ENCODE measurements around the gene EIF4G2. TPM values are rescaled to one million over a fixed set of nuclear protein-coding genes. Genes with fewer than 3 reads are reported as not detected.
A peak's percentile ranks its signal among the peaks of the same experiment; 100 is the strongest.

The EIF4G2 gene
- total RNA-seq, 1 donor from 2014 or later: 739 TPM

GRCh38 chr11:10818594-10818993 lies 9.9 kb upstream of the EIF4G2 start:
- no peak for ATAC-seq
- intact Hi-C loops (cut with micrococcal nuclease): no loop called here
- no peak for DNase-seq

DNA sequence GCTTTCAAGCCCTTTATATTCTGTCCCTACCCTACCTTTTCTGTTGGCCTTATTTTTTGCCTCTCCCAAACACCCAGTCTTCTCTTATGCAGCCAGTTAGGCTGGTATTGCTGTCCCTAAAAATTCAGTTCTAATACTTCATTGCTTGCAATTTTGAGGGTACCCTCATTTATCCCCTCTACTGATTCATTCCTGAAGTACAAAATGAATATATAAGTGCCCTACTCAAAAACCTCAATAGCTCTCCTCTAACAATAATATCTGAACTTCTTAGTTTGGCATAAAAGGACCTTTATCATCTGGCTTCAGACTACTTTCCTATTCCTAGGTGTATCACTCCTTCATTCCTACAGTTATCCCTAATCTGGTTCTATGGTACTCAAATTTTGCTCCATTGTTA lies 5.2 kb upstream of the EIF4G2 start:
- ATAC-seq (no peak), DNase-seq (no peak)
- intact Hi-C loops (cut with micrococcal nuclease): loop anchor here (5.0 kb wide), 1 partner anchor 98 kb away; no protein-coding TSS in a partner anchor

- no peak for DNase-seq
- intact Hi-C loops (cut with micrococcal nuclease): loop anchor here (5.0 kb wide), 1 partner anchor 103 kb away; no protein-coding TSS in a partner anchor
- ATAC-seq: peak; percentile 33
These were observed 841 bp upstream of the EIF4G2 start for GRCh38 chr11:10809373-10810160.

- intact Hi-C loops (cut with micrococcal nuclease): no loop called here
- no peak for ATAC-seq
- no peak for DNase-seq
These were observed 532 bp downstream of the EIF4G2 start for GRCh38 chr11:10808235-10808552.

DNA sequence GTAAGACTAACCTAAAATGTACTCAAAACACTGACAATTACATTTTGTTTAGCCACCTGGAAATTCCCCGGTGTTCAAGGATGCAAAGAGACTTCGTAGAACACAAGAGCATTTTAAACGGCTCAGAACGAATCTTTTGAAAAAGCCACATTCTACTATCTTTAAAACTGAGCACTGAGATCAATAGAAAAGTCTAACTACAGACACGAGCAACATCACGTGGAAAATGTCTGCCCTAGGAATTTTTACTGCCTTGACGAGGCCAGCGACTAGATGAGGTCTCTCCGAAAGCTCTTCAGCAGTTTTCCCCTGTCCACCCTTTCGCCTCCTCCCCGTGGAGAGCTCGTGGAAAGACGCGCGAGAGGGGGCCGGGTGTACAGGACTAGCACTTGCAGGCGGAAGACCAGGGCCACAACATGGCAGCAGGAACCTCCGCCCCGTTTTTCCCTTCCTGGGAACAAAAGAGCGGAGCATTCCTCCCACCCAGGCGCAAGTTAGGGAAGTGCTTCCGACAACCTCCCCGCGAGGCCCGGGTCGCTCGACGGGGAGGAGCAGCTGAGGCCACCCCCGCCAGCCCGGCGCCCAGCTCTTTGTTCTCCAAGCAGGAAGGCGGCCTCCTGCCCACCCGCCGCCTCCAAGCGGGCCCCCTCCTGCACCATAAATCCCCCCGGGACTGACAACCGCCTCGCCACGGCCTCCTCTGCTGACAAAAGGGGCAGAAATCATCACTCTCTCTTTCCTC lies 1.1 kb downstream of the EIF4G2 start:
- ATAC-seq (peak; percentile 43), DNase-seq (peak; percentile 79)
- intact Hi-C loops (cut with micrococcal nuclease): no loop called here

DNA sequence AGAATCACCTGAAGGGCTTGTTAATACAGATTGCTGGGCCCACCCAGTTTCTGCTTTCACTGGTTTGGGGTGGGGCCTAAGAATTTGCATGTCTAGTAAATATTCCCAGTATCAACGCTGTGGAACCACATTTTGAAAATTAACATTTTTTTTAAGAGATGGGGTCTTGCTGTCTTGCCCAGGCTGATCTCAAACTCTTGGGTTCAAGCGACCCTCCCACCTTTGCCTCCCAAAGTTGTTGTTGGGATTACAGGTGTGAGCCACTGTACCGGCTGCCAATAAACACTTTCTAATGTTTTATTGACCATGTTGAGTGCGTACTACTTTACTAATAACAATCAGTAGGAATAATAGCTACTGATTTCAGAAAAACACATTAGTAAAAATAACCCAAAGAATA lies 2.5 kb downstream of the EIF4G2 start:
- intact Hi-C loops (cut with micrococcal nuclease): no loop called here

GRCh38 chr11:10805741-10806140 lies 3.0 kb downstream of the EIF4G2 start:
- intact Hi-C loops (cut with micrococcal nuclease): no loop called here
- no peak for ATAC-seq

More for the DNA sequence above, 2.5 kb downstream of the EIF4G2 start:
- ATAC-seq (no peak), DNase-seq (no peak)

GRCh38 chr11:10803676-10804075 lies 5.0 kb downstream of the EIF4G2 start:
- no peak for DNase-seq
- ATAC-seq: no peak
- intact Hi-C loops (cut with micrococcal nuclease): no loop called here

More at GRCh38 chr11:10805741-10806140, 3.0 kb downstream of the EIF4G2 start:
- no peak for DNase-seq

- intact Hi-C loops (cut with micrococcal nuclease): no loop called here
- DNase-seq (no peak), ATAC-seq (no peak)
These were observed 8.4 kb downstream of the EIF4G2 start for GRCh38 chr11:10800292-10800691.

DNA sequence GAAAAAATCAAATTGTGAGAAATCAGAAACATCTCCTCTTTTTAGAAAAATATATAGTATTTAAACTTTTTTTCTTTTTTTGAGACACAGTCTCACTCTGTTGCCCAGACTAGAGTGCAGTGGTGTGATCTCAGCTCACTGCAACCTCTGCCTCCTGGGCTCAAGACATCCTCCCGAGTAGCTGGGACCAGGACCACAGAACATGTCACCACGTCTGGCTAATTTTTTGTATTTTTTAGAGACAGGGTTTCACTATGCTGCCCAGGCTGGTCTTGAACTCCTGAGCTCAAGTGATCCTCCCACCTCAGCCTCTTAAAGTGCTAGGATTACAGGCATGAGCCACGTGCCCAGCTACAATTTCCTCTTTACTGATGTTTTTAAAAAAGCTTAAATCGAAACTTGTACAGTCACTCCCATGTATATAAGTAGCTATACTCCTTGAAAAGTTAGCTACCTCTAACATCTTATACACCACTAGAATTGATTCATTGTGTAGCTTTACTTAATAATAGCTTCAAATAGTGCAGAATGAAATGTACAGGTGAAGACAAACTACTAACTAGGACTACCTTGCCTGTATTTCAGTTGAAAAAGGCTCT lies 10.3 kb downstream of the EIF4G2 start:
- ATAC-seq (no peak), DNase-seq (no peak)
- intact Hi-C loops (cut with micrococcal nuclease): loop anchor here (10.0 kb wide), 2 partner anchors 126 to 226 kb away; no protein-coding TSS in a partner anchor

DNA sequence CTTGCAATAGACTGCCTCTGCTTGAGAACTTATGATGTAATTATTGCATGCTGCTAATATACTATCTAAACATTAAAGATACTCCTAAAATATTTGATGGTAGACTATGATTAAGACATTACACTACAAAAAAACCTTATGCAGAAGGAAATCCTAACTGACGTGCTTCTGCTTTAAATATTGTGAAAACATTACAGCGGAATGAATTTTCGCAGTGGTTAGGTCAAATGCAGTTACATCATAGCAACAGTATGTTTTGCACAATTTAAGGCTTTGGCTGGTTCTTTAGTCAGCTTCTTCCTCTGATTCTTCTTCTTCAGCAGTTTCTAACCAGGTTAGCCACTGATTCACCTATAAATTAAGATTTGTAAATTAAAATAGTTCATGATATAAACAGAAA lies 11.2 kb downstream of the EIF4G2 start:
- no peak for DNase-seq
- intact Hi-C loops (cut with micrococcal nuclease): loop anchor here (10.0 kb wide), 2 partner anchors 127 to 227 kb away; no protein-coding TSS in a partner anchor

DNA sequence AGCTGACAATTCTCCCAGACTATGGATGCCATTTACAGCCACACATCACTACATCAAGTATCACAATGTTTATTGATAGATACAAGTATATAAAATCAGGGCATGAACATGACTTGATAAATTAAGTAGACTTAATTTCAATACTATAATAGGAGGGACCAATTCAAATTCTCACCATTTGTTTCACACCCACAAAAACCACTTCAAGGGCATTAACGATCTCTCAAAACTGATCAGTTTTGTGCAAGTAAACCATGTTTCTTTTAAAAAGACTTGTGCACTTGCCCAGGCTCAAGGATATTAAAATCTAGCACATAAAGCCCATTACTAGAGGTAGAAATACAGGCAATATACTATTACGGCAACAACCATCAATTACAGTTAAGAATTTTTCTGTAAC lies 11.7 kb downstream of the EIF4G2 start:
- no peak for ATAC-seq
- intact Hi-C loops (cut with micrococcal nuclease): loop anchor here (10.0 kb wide), 2 partner anchors 128 to 228 kb away; no protein-coding TSS in a partner anchor
- no peak for DNase-seq

More for the DNA sequence above, 11.2 kb downstream of the EIF4G2 start:
- ATAC-seq: no peak

DNA sequence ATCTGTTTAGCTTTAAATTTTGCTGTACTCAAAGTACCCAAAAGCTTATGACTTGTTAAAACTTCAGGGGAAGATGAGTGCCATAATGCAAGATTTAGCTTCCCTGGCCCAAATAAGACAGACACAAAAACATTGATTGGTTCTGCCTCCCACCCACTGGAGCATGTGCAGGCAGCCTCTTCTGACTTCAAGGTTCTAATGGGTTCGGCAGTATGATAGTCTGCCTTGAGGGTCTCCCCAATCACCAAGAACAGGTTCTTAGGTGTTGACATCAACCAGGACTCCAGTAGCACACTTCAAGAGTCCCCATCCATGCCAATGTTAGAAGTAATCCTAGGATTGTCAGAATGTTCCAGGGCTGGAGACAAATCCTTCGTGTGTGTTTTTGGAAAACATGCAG lies 12.5 kb downstream of the EIF4G2 start:
- intact Hi-C loops (cut with micrococcal nuclease): loop anchor here (10.0 kb wide), 2 partner anchors 129 to 229 kb away; no protein-coding TSS in a partner anchor

DNA sequence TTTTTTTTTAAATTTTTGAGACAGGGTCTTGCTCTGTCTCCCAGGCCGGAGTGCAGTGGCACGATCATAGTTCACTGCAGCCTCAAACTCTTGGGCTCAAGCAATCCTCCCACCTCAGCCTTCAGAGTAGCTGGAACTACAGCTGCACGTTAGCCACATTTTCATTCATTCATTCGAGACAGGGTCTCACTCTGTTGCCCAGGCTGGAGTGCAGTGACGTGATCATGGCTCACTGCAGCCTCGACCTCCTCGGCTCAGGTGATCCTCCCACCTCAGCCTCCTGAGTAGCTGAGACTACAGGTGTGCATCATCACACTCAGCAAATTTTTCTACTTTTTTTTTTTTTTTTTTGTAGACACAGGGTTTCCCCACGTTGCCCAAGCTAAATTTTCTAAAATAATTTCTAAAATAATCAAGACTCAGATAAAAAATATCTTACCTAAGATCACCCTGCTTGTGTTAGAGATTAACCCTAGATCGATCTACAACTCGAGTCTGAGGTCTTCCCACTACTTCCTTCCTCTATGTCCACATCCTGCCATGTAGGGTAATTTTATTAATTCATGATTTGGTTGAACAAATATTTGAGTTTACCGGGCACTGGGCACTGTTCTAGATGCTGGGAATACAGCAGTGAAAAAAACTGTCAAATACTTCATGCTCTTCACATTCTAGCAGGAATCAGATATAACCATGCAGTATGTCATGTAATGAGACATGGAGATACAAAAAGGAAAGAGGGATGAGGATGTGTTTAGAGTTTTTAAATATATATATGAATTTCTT lies 15.1 kb downstream of the EIF4G2 start:
- ATAC-seq (no peak), DNase-seq (no peak)
- intact Hi-C loops (cut with micrococcal nuclease): loop anchor here (10.0 kb wide), 2 partner anchors 131 to 231 kb away; no protein-coding TSS in a partner anchor

More for the DNA sequence above, 12.5 kb downstream of the EIF4G2 start:
- ATAC-seq (no peak), DNase-seq (no peak)

DNA sequence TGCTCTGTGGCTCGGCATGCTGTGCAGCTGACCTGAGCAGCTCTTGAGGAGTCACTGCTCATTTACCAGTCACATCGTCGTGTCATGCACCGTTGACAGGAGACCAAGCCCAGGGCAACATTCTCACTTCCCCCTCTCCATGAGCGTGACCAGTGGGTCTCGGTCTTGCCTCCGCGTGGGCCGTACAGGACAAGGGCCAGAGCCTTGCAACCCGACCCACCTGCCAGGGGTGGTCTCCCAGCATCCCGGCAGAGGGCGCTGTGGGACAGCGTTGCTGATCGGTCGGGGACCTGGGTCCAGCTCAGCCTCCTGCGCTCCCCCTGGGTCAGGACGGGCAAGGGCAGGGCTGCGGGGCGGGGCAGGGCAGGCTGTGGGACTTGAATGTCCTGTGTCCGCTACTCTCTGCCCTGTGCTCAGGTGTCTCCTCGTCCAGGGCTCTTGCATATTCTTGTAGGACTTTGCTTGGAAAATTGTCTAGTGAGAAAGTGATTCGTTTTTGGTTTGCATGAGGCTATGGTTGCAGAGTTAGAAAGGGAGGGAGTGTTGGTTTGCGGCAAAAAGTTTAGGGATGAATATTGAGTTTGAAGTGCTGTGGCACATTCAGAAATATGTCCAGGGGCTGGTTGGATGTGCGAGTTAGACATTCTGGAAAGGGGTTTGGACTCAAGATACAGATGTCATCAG lies 16.2 kb downstream of the EIF4G2 start:
- intact Hi-C loops (cut with micrococcal nuclease): loop anchor here (10.0 kb wide), 2 partner anchors 132 to 232 kb away; no protein-coding TSS in a partner anchor
- ATAC-seq: peak; percentile 91
- DNase-seq: peak; percentile 94

GRCh38 chr11:10786451-10786850 lies 22.3 kb downstream of the EIF4G2 start:
- DNase-seq: no peak
- no peak for ATAC-seq
- intact Hi-C loops (cut with micrococcal nuclease): no loop called here

DNA sequence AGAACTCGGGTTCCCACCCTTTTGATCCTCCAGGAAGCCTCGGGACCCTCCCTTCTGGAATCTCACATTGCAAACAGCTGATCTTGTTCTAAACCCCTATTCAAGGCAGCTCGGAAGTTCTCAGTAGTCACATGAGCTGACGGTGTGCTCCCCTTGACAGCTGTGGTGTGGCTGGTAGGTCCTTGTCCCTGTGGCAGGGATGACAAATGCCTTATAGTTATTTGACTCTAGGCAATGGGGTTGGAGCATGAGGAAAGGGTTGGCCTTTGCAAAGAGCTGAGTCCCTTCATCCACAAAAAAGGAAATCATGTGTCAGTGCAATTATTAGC lies 23.6 kb downstream of the EIF4G2 start:
- peak; percentile 15 for ATAC-seq
- DNase-seq: no peak
- intact Hi-C loops (cut with micrococcal nuclease): no loop called here
